IPS DF 4.7 (cell line): ENCODE measurements around the gene EFR3B.
"Not testable (repeated sequence)": the region's sequence is repeated elsewhere in the genome, so short reads cannot be mapped to it uniquely, and the experiment has no call there.

ENCODE experiments used
- DNase-seq: peaks from one replicate; pipeline ENCODE4 v3.0.0-alpha.2; 2013; ENCODE audit warnings: low spot score; ENCODE audit errors: extremely low read depth

Gene EFR3B

GRCh38 chr2:25041928-25042320, at the start of gene EFR3B:
TSS of gene EFR3B (plus strand) at chr2:25042076. CDS start at chr2:25042313, 237 bp downstream.
- no peak for DNase-seq

DNA sequence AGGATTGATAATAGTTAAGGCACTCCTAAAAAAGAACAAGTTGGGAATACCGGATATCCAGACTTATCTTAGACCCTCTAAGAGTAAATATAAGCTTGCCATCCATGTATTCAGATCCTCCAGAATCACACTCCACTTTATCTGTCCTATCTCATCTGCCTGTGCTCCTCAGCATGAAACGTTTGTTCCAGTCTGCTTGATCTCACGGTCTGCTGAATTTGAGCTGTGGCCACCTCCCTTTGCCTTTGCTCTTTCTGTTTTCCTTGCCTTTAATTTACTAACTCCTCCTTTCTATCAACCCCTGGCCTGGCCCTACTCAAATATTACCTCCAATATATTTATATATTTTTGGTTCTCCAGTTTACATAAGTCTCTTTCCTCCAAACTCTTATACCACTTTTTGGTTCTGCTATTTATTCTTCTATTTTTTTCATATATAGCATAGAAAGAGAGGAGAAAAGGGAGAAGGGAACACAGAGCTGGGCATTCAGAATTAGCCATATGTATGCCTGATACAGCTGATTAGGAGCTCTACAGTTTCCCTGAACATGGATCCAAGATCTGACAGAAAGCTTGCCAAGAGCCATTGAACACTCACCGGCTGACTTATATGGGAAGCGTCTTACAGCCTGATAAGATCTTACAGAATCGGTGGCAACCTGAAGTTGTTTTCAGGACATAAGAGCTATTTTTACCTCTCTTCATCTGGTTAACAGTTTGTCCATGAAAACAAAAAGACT, 48.3 kb upstream of the EFR3B start:
- DNase-seq: no peak

- DNase-seq: no peak
Measured at GRCh38 chr2:24994146-24994724, 47.6 kb upstream of the EFR3B start.

DNA sequence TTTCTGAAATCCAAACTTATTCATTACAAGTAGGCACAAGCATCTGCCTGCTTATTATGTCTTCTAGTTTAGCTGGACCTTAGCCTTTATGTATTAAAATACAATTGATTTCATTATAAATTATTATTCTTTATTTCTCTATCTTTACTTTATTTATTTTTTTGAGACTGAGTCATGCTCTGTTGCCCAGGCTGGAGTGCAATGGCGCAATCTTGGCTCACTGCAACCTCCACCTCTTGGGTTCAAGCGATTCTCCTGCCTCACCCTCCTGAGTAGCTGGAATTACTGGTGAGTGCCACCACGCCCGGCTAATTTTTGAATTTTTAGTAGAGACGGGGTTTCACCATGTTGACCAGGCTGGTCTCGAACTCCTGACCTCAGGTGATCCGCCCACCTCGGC, 42.8 kb upstream of the EFR3B start:
- not testable (repeated sequence) for DNase-seq

DNA sequence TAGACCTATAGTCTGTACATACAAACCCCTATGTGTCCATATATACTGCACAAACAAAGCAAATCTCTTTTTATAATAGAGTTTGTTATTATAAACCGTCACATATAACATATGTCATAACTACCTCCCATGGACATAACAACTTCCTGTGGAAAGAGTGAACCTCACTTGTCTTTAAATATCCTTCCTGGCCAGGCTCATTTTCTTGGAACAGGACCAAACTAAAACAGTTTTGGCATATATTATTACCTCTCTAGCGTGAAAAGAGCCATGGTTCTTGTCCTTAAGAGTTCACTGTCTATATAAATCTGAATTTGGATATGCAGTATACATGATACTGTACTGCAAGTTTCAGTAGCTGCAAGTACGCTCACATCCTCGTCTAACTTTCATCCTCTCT, 41.8 kb upstream of the EFR3B start:
- DNase-seq: no peak

- DNase-seq: no peak
Measured at GRCh38 chr2:25000503-25001324, 41.2 kb upstream of the EFR3B start.

GRCh38 chr2:25001325-25001637, 40.6 kb upstream of the EFR3B start:
- DNase-seq: no peak

GRCh38 chr2:25002066-25002465, 39.8 kb upstream of the EFR3B start:
- DNase-seq: no peak

GRCh38 chr2:25009954-25010353, 31.9 kb upstream of the EFR3B start:
- no peak for DNase-seq

DNA sequence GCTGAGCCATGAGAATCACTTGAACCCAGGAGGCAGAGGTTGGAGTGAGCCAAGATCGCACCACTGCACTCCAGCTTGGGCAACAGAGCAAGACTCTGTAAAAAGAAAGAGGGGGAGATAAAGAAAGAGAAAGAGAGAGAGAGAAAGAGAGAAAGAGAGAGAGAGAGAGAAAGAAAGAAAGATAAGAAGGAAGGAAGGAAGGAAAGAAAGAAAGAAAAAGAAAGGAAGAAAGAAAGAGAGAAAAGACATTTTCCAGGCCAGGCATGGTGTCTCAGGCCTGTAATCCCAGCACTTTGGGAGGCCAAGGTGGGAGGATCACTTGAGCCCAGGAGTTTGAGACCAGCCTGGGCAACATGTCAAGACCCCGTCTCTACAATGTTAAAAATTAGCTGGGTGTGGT, 30.5 kb upstream of the EFR3B start:
- DNase-seq: not testable (repeated sequence)

DNA sequence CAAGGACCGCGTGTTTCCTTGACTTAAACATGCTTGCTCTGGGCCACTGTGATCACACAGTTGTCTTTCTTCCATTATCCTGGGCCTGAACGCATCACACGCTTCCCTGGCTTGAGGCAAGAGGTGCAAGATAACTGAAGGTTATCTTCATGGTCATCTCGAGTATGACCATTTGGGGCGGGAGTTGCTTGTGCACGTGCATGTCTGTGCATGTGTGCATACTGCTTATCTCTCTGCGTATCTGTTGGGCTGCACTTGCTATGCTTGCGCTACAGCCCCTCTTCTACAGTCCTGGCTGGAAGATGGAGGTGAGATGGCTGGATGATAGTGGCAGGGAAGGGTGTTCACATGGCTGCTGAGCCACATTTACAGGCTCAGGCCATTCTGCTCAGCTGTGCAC, 27.2 kb upstream of the EFR3B start:
- no peak for DNase-seq

DNA sequence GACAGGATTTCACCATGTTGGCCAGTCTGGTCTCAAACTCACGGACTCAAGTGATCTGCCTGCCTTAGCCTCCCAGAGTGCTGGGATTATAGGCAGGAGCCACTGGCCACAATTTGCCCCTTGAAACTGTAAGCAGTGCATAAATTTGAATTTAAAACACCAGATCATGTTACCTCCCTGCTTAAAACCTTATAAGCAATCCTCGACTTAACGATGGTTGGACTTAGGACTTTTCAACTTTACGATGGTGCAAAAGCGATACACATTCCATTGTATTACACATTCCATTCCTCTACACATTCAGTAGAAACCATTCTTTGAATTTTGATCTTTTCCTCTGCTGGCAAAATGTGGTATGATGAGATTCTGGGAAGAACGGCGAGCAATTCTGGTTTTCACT, 23.2 kb upstream of the EFR3B start:
- no peak for DNase-seq

DNA sequence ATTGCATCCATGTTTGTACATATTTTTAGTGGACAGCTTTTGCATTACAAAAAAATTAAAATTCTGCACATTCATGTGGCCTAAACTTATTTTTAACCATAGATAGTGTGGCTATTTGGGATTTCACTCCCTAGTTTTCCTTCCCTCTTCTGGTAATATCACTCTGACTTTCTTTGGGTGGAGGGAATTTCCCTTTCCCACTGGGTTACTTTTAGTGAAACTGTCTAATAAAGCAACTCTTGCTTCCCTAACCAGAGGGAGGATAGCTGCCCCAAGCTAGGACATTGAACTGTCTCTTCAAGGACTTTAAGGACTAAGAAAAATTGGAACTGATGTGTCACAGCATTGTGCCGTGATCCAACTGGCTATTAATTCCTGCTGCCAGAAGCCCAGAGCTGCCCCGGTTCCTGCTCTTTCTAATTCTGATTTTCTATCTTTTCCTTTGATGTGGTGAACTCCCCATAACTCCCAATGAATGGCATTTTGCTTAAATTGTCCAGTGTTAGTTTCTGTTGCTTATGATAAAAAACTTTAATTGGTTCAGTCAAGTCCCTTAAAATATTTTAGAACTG, 20.0 kb upstream of the EFR3B start:
- no peak for DNase-seq

- no peak for DNase-seq
Measured at GRCh38 chr2:25023333-25023732, 18.5 kb upstream of the EFR3B start.

GRCh38 chr2:25025229-25026007, 16.5 kb upstream of the EFR3B start:
- no peak for DNase-seq

DNA sequence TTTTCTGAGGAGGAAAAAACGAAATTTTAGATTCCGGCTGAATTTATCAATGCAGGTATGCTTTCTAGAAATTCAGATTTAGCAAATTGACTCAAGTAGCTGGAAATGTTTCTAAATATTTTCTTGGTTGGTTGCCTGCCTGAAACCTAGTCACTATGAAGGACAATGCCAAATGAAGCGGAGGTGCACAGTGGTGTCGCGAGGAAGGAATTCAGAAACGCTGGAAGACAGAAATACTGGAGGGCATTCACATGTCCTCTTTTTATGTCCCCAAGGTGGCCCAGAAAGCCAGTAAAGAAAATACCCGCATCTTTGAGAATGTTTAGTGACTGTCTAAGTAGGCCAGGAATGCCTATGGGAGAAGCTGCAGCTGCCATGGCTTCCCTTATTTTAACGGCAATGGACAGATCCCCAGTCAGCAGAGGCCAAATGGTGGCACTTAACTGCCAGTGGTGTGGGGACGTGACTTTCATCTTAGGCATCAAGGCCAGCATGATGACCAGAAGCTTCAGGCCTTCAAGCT, 15.8 kb upstream of the EFR3B start:
- no peak for DNase-seq

GRCh38 chr2:25029183-25029554, 12.7 kb upstream of the EFR3B start:
- no peak for DNase-seq

DNA sequence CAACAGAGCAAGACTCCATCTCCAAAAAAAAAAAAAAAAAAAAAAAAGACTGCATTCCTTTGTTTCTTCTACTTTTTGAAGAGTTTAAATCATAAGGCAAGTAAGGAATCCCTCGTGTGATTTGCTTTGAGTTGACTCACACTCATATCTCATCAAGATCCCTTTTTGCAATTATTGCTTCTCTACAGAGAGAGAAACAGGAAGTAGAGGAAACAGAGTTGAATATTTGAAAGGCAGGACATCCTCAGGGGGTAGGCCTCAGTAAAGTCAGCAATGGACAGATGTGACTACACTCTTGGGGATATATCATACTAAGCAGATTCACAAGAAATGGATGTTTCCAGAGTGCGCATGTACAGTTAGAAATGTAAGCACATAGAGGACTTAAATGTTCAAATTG, 11.2 kb upstream of the EFR3B start:
- DNase-seq: no peak

- DNase-seq: no peak
Measured at GRCh38 chr2:25032094-25032493, 9.8 kb upstream of the EFR3B start.

DNA sequence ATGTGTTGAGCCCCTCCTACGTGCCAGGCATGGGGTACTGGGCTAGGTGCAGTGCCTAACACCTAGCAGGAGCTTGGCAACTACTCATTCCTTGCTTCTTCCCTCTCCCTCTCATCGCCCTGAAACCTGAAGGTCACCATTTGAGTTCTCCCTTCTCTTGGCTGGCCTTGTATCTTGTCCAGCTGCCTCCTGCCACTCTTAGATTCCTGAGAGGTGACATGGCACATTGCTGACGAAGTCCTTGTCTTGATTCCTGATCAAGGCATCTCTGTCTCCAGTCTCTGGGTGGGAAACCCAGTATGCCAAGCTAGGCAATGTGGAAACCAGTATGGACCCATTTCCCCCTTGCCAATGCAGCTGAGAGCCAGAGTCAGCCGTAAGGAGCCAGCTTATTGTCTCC, 9.0 kb upstream of the EFR3B start:
- DNase-seq: no peak

DNA sequence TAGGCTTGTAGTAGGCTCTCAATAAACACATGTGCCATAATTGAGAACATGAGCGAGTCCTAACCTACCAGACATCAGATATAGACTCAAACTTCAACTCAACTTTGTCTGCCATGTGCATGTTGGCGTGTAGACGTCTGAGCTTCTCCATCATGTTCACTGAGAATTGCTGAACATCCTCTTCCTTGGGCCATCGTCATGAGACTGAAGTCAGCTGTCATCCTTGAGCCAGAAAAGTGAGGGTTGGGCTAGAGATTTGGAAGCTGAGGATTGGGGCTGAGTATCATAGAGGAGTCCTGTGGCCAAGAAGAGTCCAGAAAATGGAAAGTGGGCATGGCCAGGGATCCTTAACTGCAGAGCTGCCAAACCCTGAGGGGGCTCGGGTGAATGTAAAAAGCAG, 7.8 kb upstream of the EFR3B start:
- DNase-seq: no peak
